HEK293 (cell line): ENCODE results near the gene TRPM2.

ENCODE experiments used
- CTCF ChIA-PET: fragments of 350-600 bp; formaldehyde crosslinking; extraction: SDS; loops from one replicate; lab custom pipeline; 2021; ENCODE audit warnings: antibody characterized with exemption; lab: Yijun Ruan, JAX
- POLR2A ChIA-PET: fragments of 300-600 bp; formaldehyde crosslinking; extraction: SDS; loops from one replicate; lab custom pipeline; 2020; ENCODE audit warnings: antibody characterized with exemption, inconsistent platforms; lab: Yijun Ruan, JAX
- H3K27ac ChIP-seq: fragments of 200-500 bp; sonication (Bioruptor generic); 2 replicates; pipeline ENCODE4 v1.5.1; 2014; ENCODE audit warnings: low read depth, low read length, control low read depth, inconsistent platforms; ENCODE audit errors: extremely low read depth
- H3K36me3 ChIP-seq, 2 experiments: fragments of 200-500 bp in 1 of 2; sonication (Bioruptor generic) in 1 of 2; 1 replicate in 1 of 2; 2 replicates in 1 of 2; pipeline ENCODE4 v1.5.1; 2014 to 2017; ENCODE audit warnings: inconsistent platforms in 2 of 2, low read length in 2 of 2; ENCODE audit not compliant: control insufficient read depth in 2 of 2, insufficient read depth in 1 of 2
- H3K4me1 ChIP-seq: fragments of 200-500 bp; sonication (Bioruptor generic); 2 replicates; pipeline ENCODE4 v1.5.1; 2014; ENCODE audit warnings: mild to moderate bottlenecking, low read length, inconsistent platforms; ENCODE audit not compliant: control insufficient read depth, insufficient read depth
- H3K4me3 ChIP-seq: 2 replicates; pipeline ENCODE4 v1.5.1; 2011; ENCODE audit warnings: low read depth, mild to moderate bottlenecking, control low read depth, low read length, moderate library complexity
- H3K9me3 ChIP-seq: fragments of 200-500 bp; sonication (Bioruptor generic); 2 replicates; pipeline ENCODE4 v1.5.1; 2014; ENCODE audit warnings: low read depth, low read length, inconsistent platforms; ENCODE audit not compliant: control insufficient read depth, insufficient read depth
- KLF8 ChIP-seq: fragments of 450-650 bp; formaldehyde crosslinking; IDR thresholded peaks from 2 replicates; pipeline ENCODE4 v1.5.1; 2016; ENCODE audit warnings: missing biosample characterization, missing genetic modification characterization
- MEIS1 ChIP-seq: sonication (generic); formaldehyde crosslinking; IDR thresholded peaks from 2 replicates; pipeline ENCODE4 v1.8.1; 2022; ENCODE audit warnings: missing genetic modification reagents, mild to moderate bottlenecking, borderline replicate concordance
- SETDB1 ChIP-seq: IDR thresholded peaks from one replicate; pipeline ENCODE4 v1.6.1; 2017; ENCODE audit warnings: mild to moderate bottlenecking, low read length, moderate library complexity, mixed read lengths; ENCODE audit not compliant: insufficient read length
- SP3 ChIP-seq: fragments of 450-650 bp; formaldehyde crosslinking; IDR thresholded peaks from 2 replicates; pipeline ENCODE4 v1.5.1; 2016; ENCODE audit warnings: missing biosample characterization, missing genetic modification characterization
- ZFP41 ChIP-seq: fragments of 450-650 bp; formaldehyde crosslinking; IDR thresholded peaks from 2 replicates; pipeline ENCODE4 v1.5.1; 2016; ENCODE audit warnings: missing biosample characterization, missing genetic modification characterization, borderline replicate concordance
- ZNF114 ChIP-seq: fragments of 450-650 bp; formaldehyde crosslinking; IDR thresholded peaks from 2 replicates; pipeline ENCODE4 v1.5.0; 2017; ENCODE audit warnings: missing biosample characterization, missing genetic modification characterization
- ZNF221 ChIP-seq: fragments of 450-650 bp; formaldehyde crosslinking; IDR thresholded peaks from 2 replicates; pipeline ENCODE4 v1.5.1; 2017; ENCODE audit warnings: missing biosample characterization, missing genetic modification characterization, borderline replicate concordance
- ZNF394 ChIP-seq: fragments of 450-650 bp; formaldehyde crosslinking; IDR thresholded peaks from 2 replicates; pipeline ENCODE4 v1.5.1; 2016; ENCODE audit warnings: missing biosample characterization, missing genetic modification characterization, mild to moderate bottlenecking, moderate library complexity, borderline replicate concordance
- ZNF555 ChIP-seq: fragments of 450-650 bp; formaldehyde crosslinking; conservative IDR thresholded peaks from 2 replicates; pipeline ENCODE4 v1.5.1; 2017; ENCODE audit warnings: missing biosample characterization, mild to moderate bottlenecking, missing genetic modification characterization, inconsistent platforms
- ZNF596 ChIP-seq: fragments of 450-650 bp; IDR thresholded peaks from 2 replicates; pipeline ENCODE4 v1.5.0; 2018; ENCODE audit warnings: missing biosample characterization, mild to moderate bottlenecking, missing genetic modification characterization, moderate library complexity
- ZNF600 ChIP-seq: fragments of 450-650 bp; formaldehyde crosslinking; IDR thresholded peaks from 2 replicates; pipeline ENCODE4 v1.5.1; 2016; ENCODE audit warnings: missing biosample characterization, missing genetic modification characterization
- ZNF610 ChIP-seq: fragments of 450-650 bp; formaldehyde crosslinking; IDR thresholded peaks from 2 replicates; pipeline ENCODE4 v1.5.1; 2016; ENCODE audit warnings: missing biosample characterization, missing genetic modification characterization, borderline replicate concordance
- ZNF747 ChIP-seq: fragments of 450-650 bp; formaldehyde crosslinking; IDR thresholded peaks from 2 replicates; pipeline ENCODE4 v1.5.1; 2016; ENCODE audit warnings: missing biosample characterization, missing genetic modification characterization
- ZNF776 ChIP-seq: fragments of 450-650 bp; formaldehyde crosslinking; IDR thresholded peaks from 2 replicates; pipeline ENCODE4 v1.5.0; 2017; ENCODE audit warnings: missing biosample characterization, missing genetic modification characterization, borderline replicate concordance
- TF ChIP-seq, protein P1 (sequence below): fragments of 450-650 bp; formaldehyde crosslinking; IDR thresholded peaks from 2 replicates; pipeline ENCODE4 v1.5.1; 2016; ENCODE audit warnings: missing biosample characterization, missing genetic modification characterization, low read depth
- TF ChIP-seq, protein P2 (sequence below): fragments of 450-650 bp; formaldehyde crosslinking; IDR thresholded peaks from 2 replicates; pipeline ENCODE4 v1.5.1; 2017; ENCODE audit warnings: missing biosample characterization, missing genetic modification characterization
- TF ChIP-seq, protein P3 (sequence below): fragments of 450-650 bp; formaldehyde crosslinking; IDR thresholded peaks from 2 replicates; pipeline ENCODE4 v1.5.1; 2017; ENCODE audit warnings: missing biosample characterization, missing genetic modification characterization
- TF ChIP-seq, protein P4 (sequence below): fragments of 450-650 bp; formaldehyde crosslinking; IDR thresholded peaks from 2 replicates; pipeline ENCODE4 v1.5.1; 2017; ENCODE audit warnings: missing biosample characterization, mild to moderate bottlenecking, missing genetic modification characterization, moderate library complexity

Gene TRPM2

DNA sequence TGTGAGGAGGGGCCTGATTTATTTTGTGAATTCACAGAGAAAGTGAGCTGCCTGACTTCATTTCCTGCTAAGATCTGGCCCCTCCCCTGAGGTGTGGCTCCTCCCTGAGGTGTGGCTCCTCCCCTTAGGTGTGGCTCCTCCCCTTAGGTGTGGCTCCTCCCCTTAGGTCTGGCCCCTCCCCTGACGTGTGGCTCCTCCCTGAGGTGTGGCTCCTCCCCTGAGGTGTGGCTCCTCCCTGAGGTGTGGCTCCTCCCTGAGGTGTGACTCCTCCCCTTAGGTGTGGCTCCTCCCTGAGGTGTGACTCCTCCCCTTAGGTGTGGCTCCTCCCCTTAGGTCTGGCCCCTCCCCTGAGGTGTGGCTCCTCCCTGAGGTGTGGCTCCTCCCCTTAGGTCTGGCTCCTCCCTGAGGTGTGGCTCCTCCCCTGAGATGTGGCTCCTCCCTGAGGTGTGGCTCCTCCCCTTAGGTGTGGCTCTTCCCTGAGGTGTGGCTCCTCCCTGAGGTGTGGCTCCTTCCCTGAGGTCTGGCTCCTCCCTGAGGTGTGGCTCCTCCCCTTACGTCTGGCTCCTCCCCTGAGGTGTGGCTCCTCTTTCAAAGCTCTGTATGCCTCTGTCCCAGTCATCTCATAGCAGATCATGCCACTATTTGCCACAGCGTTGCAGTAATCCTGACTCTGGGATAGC, 75.0 kb downstream of the TRPM2 start (continued):
- TF ChIP-seq KLF8 (tag by site-specific recombination): peak; percentile 76
- TF ChIP-seq SP3 (tag by site-specific recombination): peak; percentile 50

DNA sequence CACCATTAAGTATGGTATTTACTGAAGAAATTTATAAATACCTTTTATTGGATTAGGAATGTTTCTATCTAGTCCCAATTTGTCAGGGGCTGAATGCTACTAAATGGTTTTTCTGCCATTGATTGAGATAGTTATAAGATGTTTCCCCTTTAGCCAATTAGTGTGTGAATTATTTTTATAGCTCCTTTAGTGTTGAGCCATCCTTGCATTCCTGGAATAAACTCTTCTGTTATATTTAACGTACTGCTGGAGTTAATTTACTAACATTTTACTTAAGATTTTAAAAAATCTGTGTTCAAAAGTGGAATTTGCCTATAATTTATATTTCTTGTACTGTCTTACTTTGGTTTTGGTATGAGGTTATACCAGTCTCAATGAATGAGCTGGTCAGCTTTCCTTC, 76.5 kb downstream of the TRPM2 start:
- CTCF ChIA-PET: interaction anchor here (0.6 to 1.0 kb wide), 4 partner anchors 50 to 627 kb away, joined by 3 to 5 read pairs (median 4); no protein-coding TSS in a partner anchor

GRCh38 chr21:44431300-44431699, 77.9 kb downstream of the TRPM2 start:
- TF ChIP-seq MEIS1 (no peak), ZNF600 (no peak), ZFP41 (tag by site-specific recombination) (no peak), ZNF555 (tag by site-specific recombination) (no peak), ZNF747 (tag by site-specific recombination) (no peak), ZNF114 (tag by site-specific recombination) (no peak), ZNF221 (no peak)
- TF ChIP-seq, protein P1, sequence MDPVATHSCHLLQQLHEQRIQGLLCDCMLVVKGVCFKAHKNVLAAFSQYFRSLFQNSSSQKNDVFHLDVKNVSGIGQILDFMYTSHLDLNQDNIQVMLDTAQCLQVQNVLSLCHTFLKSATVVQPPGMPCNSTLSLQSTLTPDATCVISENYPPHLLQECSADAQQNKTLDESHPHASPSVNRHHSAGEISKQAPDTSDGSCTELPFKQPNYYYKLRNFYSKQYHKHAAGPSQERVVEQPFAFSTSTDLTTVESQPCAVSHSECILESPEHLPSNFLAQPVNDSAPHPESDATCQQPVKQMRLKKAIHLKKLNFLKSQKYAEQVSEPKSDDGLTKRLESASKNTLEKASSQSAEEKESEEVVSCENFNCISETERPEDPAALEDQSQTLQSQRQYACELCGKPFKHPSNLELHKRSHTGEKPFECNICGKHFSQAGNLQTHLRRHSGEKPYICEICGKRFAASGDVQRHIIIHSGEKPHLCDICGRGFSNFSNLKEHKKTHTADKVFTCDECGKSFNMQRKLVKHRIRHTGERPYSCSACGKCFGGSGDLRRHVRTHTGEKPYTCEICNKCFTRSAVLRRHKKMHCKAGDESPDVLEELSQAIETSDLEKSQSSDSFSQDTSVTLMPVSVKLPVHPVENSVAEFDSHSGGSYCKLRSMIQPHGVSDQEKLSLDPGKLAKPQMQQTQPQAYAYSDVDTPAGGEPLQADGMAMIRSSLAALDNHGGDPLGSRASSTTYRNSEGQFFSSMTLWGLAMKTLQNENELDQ (tag by site-specific recombination): no peak
- no peak overlapping the region for H3K4me3 ChIP-seq
- ChIA-PET POLR2A (no interaction called here), CTCF (interaction anchor here (0.6 kb wide), 1 partner anchor 9 kb away, joined by 4 read pairs; no protein-coding TSS in a partner anchor)
- H3K9me3 ChIP-seq: no peaks in the 10 kb centered on the region
- no peaks in the 10 kb centered on the region for H3K36me3 ChIP-seq
- H3K27ac ChIP-seq: no peak overlapping the region
- no peaks in the 10 kb centered on the region for H3K4me1 ChIP-seq

More for the DNA sequence above, 76.5 kb downstream of the TRPM2 start:
- TF ChIP-seq ZNF596 (no peak), SETDB1 (peak; percentile 68), ZNF394 (tag by site-specific recombination) (no peak)
- TF ChIP-seq, all 188 proteins: peak for 1
- Histone ChIP-seq H3K27ac (no peak overlapping the region), H3K4me1 (no peaks in the 10 kb centered on the region), H3K4me3 (no peak overlapping the region), H3K9me3 (no peaks in the 10 kb centered on the region), H3K36me3 (no peaks in the 10 kb centered on the region)
- POLR2A ChIA-PET: interaction anchor here (1.0 kb wide), 1 partner anchor 91 kb away, joined by 4 read pairs; the partner anchor contains the start of gene CFAP410

GRCh38 chr21:44432841-44433790, 79.7 kb downstream of the TRPM2 start:
- ChIA-PET POLR2A (no interaction called here), CTCF (no interaction called here)
- Histone ChIP-seq H3K36me3 (no peaks in the 10 kb centered on the region), H3K9me3 (no peaks in the 10 kb centered on the region), H3K4me3 (no peak overlapping the region), H3K27ac (no peak overlapping the region), H3K4me1 (no peaks in the 10 kb centered on the region)
- no peak for TF ChIP-seq ZNF776 (tag by site-specific recombination)
- TF ChIP-seq, protein P2, sequence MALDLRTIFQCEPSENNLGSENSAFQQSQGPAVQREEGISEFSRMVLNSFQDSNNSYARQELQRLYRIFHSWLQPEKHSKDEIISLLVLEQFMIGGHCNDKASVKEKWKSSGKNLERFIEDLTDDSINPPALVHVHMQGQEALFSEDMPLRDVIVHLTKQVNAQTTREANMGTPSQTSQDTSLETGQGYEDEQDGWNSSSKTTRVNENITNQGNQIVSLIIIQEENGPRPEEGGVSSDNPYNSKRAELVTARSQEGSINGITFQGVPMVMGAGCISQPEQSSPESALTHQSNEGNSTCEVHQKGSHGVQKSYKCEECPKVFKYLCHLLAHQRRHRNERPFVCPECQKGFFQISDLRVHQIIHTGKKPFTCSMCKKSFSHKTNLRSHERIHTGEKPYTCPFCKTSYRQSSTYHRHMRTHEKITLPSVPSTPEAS (tag by site-specific recombination): no peak
- TF ChIP-seq ZNF610 (tag by site-specific recombination): no peak
- TF ChIP-seq, protein P3, sequence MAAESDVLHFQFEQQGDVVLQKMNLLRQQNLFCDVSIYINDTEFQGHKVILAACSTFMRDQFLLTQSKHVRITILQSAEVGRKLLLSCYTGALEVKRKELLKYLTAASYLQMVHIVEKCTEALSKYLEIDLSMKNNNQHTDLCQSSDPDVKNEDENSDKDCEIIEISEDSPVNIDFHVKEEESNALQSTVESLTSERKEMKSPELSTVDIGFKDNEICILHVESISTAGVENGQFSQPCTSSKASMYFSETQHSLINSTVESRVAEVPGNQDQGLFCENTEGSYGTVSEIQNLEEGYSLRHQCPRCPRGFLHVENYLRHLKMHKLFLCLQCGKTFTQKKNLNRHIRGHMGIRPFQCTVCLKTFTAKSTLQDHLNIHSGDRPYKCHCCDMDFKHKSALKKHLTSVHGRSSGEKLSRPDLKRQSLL (tag by site-specific recombination): no peak
- TF ChIP-seq, protein P4, sequence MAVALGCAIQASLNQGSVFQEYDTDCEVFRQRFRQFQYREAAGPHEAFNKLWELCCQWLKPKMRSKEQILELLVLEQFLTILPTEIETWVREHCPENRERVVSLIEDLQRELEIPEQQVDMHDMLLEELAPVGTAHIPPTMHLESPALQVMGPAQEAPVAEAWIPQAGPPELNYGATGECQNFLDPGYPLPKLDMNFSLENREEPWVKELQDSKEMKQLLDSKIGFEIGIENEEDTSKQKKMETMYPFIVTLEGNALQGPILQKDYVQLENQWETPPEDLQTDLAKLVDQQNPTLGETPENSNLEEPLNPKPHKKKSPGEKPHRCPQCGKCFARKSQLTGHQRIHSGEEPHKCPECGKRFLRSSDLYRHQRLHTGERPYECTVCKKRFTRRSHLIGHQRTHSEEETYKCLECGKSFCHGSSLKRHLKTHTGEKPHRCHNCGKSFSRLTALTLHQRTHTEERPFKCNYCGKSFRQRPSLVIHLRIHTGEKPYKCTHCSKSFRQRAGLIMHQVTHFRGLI: no peak
